Brain (organoid and tissue), 1 donor: ENCODE measurements around the gene COL8A2. TPM values are rescaled to one million over a fixed set of nuclear protein-coding genes. Genes with fewer than 3 reads are reported as not detected.

ENCODE experiments used
- polyA plus RNA-seq: library from polyadenylated mRNA; stranded (reverse); fragments of 350-450 nt; fragmentation: Illumina TruSeq; extraction: RNeasy Lipid Tissue Mini Kit (QIAGEN cat#74804); gene quantifications from one replicate; pipeline ENCODE4 v1.2.3, GENCODE V29; 2015; ENCODE audit warnings: low read depth, low replicate concordance; ENCODE audit not compliant: insufficient read depth

The COL8A2 gene
- polyA plus RNA-seq, 1 donor from 2014 or later: 1.8 TPM

Other genes with a start within 250 kb of the COL8A2 start
- 13.7 TPM for gene AGO1, start 242.0 kb downstream of the COL8A2 start, polyA plus RNA-seq
- 4.8 TPM for gene AGO3, start 194.1 kb downstream of the COL8A2 start, polyA plus RNA-seq
- 12.0 TPM for gene TEKT2, start 41.1 kb downstream of the COL8A2 start, polyA plus RNA-seq
- 39.1 TPM for gene ADPRS, start 36.3 kb downstream of the COL8A2 start, polyA plus RNA-seq
- gene TRAPPC3, start 24.3 kb upstream of the COL8A2 start, polyA plus RNA-seq: 105 TPM
- gene MAP7D1, start 30.9 kb upstream of the COL8A2 start, polyA plus RNA-seq: 244 TPM
- 59.5 TPM for gene THRAP3, start 99.2 kb upstream of the COL8A2 start, polyA plus RNA-seq
- gene SH3D21, start 181.1 kb upstream of the COL8A2 start, polyA plus RNA-seq: 1.6 TPM
- 5.2 TPM for gene EVA1B, start 198.4 kb upstream of the COL8A2 start, polyA plus RNA-seq